ENCODE data around the gene MOV10.

Gene MOV10

DNA sequence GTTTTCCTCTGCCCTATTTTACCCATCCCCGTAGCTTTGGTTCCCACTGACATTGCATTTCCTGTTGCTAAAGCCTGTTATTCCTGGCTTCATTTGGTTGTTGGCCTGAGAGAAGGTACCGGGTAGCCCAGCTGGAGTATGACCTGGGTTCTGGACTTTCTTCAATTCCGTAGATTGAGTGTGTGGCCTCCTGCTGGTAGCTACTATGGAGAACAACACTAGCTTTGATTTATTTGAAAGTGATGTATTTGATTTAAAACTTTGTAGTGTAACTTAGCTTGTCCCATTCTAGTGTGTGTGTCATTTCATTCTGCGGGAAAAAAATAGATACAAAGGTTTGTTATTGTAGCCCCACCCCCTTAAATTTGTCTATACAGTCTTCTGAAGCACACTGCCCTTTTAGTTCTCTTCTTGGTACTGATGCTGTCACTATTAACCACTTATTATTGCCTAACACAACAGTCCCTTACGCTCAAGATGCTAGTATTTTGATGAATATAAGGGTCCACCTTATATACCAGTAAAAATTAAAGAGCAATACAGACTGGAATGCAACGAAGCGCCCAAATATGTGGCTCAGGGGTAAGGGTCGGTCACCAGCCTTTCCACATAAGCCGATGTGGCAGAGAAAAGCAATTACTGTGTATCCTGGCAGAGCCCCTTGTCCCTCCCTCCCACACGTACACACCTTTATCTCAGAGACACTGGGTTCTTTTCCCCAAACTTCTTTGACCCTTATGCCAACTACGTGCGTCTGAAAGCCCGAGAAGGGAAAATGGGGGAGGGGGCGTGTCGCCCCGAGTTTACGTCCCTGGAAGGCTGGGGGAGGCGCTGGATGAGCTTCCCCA, 643 bp upstream of the MOV10 start:
- DNase-seq (ENCODE audit: extremely low read depth, low read depth): peak; percentile 44
- TF ChIP-seq, protein P1, sequence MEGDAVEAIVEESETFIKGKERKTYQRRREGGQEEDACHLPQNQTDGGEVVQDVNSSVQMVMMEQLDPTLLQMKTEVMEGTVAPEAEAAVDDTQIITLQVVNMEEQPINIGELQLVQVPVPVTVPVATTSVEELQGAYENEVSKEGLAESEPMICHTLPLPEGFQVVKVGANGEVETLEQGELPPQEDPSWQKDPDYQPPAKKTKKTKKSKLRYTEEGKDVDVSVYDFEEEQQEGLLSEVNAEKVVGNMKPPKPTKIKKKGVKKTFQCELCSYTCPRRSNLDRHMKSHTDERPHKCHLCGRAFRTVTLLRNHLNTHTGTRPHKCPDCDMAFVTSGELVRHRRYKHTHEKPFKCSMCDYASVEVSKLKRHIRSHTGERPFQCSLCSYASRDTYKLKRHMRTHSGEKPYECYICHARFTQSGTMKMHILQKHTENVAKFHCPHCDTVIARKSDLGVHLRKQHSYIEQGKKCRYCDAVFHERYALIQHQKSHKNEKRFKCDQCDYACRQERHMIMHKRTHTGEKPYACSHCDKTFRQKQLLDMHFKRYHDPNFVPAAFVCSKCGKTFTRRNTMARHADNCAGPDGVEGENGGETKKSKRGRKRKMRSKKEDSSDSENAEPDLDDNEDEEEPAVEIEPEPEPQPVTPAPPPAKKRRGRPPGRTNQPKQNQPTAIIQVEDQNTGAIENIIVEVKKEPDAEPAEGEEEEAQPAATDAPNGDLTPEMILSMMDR (IDR thresholded peaks at IDR 0.05; ENCODE audit: low read depth, low read length): peak; percentile 61

DNA sequence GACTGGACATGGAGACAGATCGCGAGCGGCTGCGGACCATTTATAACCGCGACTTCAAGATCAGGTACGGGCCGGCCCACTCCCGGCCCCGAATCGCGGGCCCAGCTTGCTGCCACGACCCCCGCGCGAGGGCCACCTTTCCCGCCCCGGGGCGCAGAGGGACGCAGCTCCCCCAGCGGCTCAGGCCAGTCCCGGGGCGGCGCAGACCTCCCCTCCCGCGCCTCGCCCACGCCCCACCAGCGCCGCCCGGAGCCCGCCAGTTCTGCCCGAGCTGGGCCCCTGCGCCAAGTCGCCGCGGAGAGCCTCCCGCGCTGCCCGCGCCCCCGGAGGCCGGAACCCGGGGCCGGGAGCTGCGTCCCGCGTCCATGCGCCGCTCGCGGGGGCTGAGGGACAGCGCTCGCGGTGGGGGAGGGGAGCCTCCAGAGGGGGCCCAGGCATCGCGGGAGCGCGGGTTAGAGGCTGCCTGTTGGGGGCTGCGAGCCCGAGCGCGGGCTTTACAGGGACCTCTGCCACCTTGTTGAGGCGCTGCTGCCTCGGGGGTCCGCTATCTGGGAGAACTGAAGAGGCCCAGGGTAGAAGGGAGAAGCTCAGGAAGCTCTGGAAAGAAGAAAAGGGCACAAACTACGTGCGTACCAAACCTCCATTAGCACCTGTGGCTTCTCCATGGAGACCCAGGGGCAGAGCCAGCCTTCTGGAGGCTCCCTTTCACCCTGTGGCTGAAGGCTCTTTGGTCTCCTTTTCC, 698 bp downstream of the MOV10 start:
- no peak for DNase-seq (ENCODE audit: extremely low read depth, low read depth)
- TF ChIP-seq, protein P1 (IDR thresholded peaks at IDR 0.05; ENCODE audit: low read depth, low read length): no peak; the same call in 1 of the 2 replicates

DNA sequence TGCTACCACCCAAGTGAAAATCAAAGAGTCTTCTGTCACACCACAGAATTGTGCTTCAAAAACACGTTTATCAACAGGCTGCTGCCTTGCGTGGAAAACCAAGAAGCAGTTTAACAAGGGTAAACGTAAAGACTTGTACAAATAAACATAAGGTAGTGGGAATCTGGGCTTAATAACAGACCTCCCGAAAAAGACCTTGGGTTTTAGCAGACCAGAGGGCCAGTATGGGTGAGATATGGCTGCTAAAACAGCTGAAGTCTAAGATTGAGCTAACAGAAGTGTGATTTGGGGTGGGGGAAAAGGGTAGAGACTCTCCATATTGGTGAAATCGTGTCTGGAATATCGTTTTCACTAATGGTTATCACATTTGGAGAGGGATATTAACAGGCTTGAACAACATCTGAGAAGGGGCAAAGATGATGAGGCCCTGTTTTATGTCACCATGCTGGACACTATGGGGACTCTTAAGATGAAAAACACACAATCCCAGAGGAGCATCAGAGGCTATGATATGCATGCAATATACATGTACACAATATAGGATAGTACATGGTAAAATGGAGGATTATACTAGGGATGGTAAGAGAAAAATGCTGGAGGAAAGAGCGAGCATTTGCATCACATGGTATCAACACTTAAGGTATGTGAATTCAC, 1.4 kb downstream of the MOV10 start:
- TF ChIP-seq, protein P1 (IDR thresholded peaks at IDR 0.05; ENCODE audit: low read depth, low read length): no peak
- DNase-seq (ENCODE audit: extremely low read depth, low read depth): no peak

DNA sequence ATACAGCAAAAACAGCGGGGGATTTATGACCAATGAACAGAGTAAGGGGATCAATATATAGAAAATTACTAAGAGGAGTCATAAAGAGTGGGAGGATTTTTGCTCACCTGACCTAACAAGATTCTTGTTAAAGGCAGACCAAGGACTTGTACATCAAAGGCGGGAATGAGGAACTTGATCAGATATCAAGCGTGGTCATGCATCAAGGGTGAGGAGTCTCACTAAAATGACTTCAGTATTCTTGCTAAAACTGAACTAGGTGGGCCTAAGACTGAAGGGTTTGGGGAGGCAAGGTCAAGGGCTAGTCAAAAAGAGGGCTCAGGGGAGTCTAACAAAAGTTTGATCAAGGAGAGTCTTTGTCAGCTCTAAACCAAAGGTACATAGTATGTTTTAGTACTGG, 2.1 kb downstream of the MOV10 start:
- TF ChIP-seq, protein P1 (IDR thresholded peaks at IDR 0.05; ENCODE audit: low read depth, low read length): no peak
- no peak for DNase-seq (ENCODE audit: extremely low read depth, low read depth)

DNA sequence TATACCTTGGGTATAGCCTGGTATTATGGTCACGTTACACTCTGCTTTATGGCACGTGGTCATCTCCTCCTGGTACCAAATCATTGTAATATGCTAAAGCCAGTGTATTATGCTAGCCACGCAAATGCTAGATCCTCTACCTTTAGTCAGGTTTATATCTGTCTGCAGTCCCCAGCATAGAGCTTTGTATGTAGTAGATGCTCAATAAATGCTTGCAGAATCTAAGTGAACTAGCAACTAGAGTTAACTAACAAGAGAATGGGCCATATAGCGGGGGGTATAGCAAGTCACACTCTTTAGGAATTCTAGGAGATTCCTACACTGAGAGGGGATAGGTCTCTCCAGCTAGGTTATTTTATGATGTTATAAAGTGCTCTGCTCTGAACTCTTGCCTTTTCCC, 3.0 kb downstream of the MOV10 start:
- TF ChIP-seq, protein P1 (IDR thresholded peaks at IDR 0.05; ENCODE audit: low read depth, low read length): no peak
- no peak for DNase-seq (ENCODE audit: extremely low read depth, low read depth)

DNA sequence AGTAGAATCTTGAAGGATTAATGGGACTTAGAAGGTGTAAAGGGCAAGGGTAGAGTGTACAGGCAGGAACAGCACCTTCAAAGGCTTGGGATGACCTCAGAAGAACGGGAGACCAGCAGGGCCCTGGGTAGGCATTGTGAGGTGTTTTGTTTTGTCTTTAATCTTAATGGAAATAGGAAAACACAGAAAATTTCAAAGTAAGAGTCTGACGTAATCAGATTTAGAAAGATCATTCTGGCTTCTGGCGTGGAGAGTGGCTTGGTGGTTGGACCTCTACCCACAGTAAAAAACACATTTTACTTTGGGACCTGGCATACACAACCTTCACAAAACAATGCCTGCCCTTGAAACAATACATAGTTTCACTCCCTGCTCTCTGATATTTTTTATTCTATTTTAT, 4.1 kb downstream of the MOV10 start:
- TF ChIP-seq, protein P1 (IDR thresholded peaks at IDR 0.05; ENCODE audit: low read depth, low read length): no peak
- no peak for DNase-seq (ENCODE audit: extremely low read depth, low read depth)
